ENCODE data around the gene ADAM11.
A peak's percentile ranks its signal among the peaks of the same experiment; 100 is the strongest.

The ADAM11 gene

GRCh38 chr17:44797802-44798201, 39.0 kb downstream of the ADAM11 start:
- Histone ChIP-seq H3K27ac (ENCODE audit: extremely low read depth, low read depth, low read length) (no peak overlapping the region), H3K4me3 (ENCODE audit: low read depth, low read length) (no peak overlapping the region), H3K4me1 (ENCODE audit: control insufficient read depth, insufficient read depth, low read length) (no peaks in the 10 kb centered on the region; the same call in 1 of the 2 replicates), H3K9me3 (ENCODE audit: control insufficient read depth, insufficient read depth, low read depth, low read length) (no peaks in the 10 kb centered on the region), H3K36me3 (ENCODE audit: control insufficient read depth in 2 of 2, insufficient read depth in 1 of 2, low read length in 2 of 2) (peaks cover 18 to 35% of the 10 kb centered on the region in 2 experiments; a peak in 2 of 3 replicates)
- CTCF ChIA-PET: interaction anchor here (0.6 to 2.0 kb wide), 7 partner anchors 10 to 224 kb away, joined by 3 to 12 read pairs (median 5); no protein-coding TSS in a partner anchor
- POLR2A ChIA-PET: interaction anchor here (0.8 to 1.2 kb wide), 2 partner anchors 20 to 22 kb away, joined by 3 to 6 read pairs; no protein-coding TSS in a partner anchor
- TF ChIP-seq ZNF248 (tag by site-specific recombination; IDR thresholded peaks at IDR 0.05) (no peak), ZNF600 (tag by site-specific recombination; IDR thresholded peaks at IDR 0.05) (0 out of 2 replicates have a peak, but pooled peaks have one; percentile 25)

GRCh38 chr17:44798356-44798755, 39.6 kb downstream of the ADAM11 start:
- Histone ChIP-seq H3K9me3 (ENCODE audit: control insufficient read depth, insufficient read depth, low read depth, low read length) (no peaks in the 10 kb centered on the region), H3K4me3 (ENCODE audit: low read depth, low read length) (no peak overlapping the region), H3K36me3 (ENCODE audit: control insufficient read depth in 2 of 2, insufficient read depth in 1 of 2, low read length in 2 of 2) (peaks cover 19 to 38% of the 10 kb centered on the region in 2 experiments), H3K27ac (ENCODE audit: extremely low read depth, low read depth, low read length) (no peak overlapping the region), H3K4me1 (ENCODE audit: control insufficient read depth, insufficient read depth, low read length) (no peaks in the 10 kb centered on the region; the same call in 1 of the 2 replicates)
- ChIA-PET CTCF (interaction anchor here (0.9 to 2.0 kb wide), 4 partner anchors 19 to 224 kb away, joined by 3 to 12 read pairs (median 6); no protein-coding TSS in a partner anchor), POLR2A (interaction anchor here (1.2 kb wide), 1 partner anchor 23 kb away, joined by 6 read pairs; no protein-coding TSS in a partner anchor)
- TF ChIP-seq ZNF560 (tag by site-specific recombination; IDR thresholded peaks at IDR 0.05; ENCODE audit: borderline replicate concordance): no peak
- no peak for TF ChIP-seq REST (tag by site-specific recombination; IDR thresholded peaks at IDR 0.05)
- no peak for TF ChIP-seq ZSCAN4 (tag by site-specific recombination; IDR thresholded peaks at IDR 0.05)
- TF ChIP-seq ZNF366 (tag by site-specific recombination; conservative IDR thresholded peaks at IDR 0.05): no peak
- no peak for TF ChIP-seq WT1 (tag by site-specific recombination; IDR thresholded peaks at IDR 0.05)

GRCh38 chr17:44801880-44802279, 43.1 kb downstream of the ADAM11 start:
- H3K4me1 ChIP-seq (ENCODE audit: control insufficient read depth, insufficient read depth, low read length): peaks cover 2% of the 10 kb centered on the region; the same call in 1 of the 2 replicates
- ChIA-PET CTCF (interaction anchor here (0.6 to 3.9 kb wide), 3 partner anchors 18 to 476 kb away, joined by 3 to 17 read pairs (median 3); no protein-coding TSS in a partner anchor), POLR2A (no interaction called here)
- TF ChIP-seq ZBTB21 (tag by site-specific recombination; IDR thresholded peaks at IDR 0.05) (no peak), ZNF391 (tag by site-specific recombination; IDR thresholded peaks at IDR 0.05; ENCODE audit: borderline replicate concordance, low read depth) (no peak), ZBTB20 (tag by site-specific recombination; IDR thresholded peaks at IDR 0.05) (no peak), REST (tag by site-specific recombination; IDR thresholded peaks at IDR 0.05) (no peak), ZNF621 (tag by site-specific recombination; IDR thresholded peaks at IDR 0.05) (no peak), ZNF132 (tag by site-specific recombination; IDR thresholded peaks at IDR 0.05; ENCODE audit: borderline replicate concordance) (no peak), ZNF112 (tag by site-specific recombination; IDR thresholded peaks at IDR 0.05) (no peak), ZNF157 (tag by site-specific recombination; IDR thresholded peaks at IDR 0.05) (no peak), ZNF248 (tag by site-specific recombination; IDR thresholded peaks at IDR 0.05) (no peak), ZSCAN4 (tag by site-specific recombination; IDR thresholded peaks at IDR 0.05) (no peak), ZNF600 (tag by site-specific recombination; IDR thresholded peaks at IDR 0.05) (no peak), ZNF513 (tag by site-specific recombination; IDR thresholded peaks at IDR 0.05) (no peak), PATZ1 (tag by site-specific recombination; IDR thresholded peaks at IDR 0.05) (no peak)

More at GRCh38 chr17:44801880-44802279, 43.1 kb downstream of the ADAM11 start:
- Histone ChIP-seq H3K27ac (ENCODE audit: extremely low read depth, low read depth, low read length) (no peak overlapping the region), H3K36me3 (ENCODE audit: control insufficient read depth in 2 of 2, insufficient read depth in 1 of 2, low read length in 2 of 2) (peaks cover 33 to 69% of the 10 kb centered on the region in 2 experiments), H3K4me3 (ENCODE audit: low read depth, low read length) (no peak overlapping the region), H3K9me3 (ENCODE audit: control insufficient read depth, insufficient read depth, low read depth, low read length) (no peaks in the 10 kb centered on the region)
